HG03457 (cell line): Measurements from ENCODE around the gene RHOD.

Experiments used
- ATAC-seq: cut with Tn5 transposase; IDR thresholded peaks from one replicate; pipeline ENCODE4 v1.9.1; 2021; ENCODE audit warnings: moderate number of reproducible peaks; ENCODE audit not compliant: unreplicated experiment

The RHOD gene

DNA sequence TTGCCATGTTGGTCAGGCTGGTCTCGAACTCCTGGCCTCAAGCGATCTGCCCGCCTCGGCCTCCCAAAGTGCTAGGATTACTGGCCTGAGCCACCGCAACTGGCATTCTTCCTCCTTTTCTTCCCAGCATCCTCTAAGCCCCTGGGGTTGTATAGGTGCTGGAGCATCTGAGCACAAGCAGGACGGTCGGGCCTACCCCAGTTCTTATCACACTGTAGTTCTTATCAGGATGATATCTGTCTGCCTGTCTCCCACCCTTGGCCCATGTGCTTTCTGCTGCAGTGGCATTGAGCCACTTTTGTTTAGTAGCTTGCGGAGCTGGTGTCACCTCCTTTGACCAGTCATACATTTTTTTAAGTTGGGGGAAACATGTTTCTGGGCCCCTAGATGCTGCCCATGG lies 1.9 kb downstream of the RHOD start:
- ATAC-seq = no peak

DNA sequence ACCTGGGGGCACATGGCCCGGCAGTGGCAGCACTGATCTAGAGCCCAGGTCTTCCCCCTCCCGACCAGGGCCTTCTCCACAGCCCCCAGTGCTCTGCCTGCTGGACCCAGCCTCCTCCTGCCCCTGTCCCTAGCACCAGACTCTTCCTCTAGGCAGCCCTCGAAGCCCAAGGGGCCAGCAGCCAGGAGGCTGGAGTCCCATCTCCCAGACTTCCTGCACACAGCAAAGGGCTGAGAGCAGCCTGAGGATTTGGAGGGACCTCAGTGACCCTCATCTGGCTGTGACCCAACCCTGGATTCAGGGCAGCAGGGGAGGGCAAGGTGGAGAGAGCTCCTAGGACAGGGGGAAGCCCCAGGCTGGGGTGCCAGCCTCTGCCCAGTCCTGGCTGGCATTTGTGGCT lies 3.0 kb downstream of the RHOD start:
- ATAC-seq = no peak

- ATAC-seq = no peak
Observed at GRCh38 chr11:67060111-67060522, 3.5 kb downstream of the RHOD start.

DNA sequence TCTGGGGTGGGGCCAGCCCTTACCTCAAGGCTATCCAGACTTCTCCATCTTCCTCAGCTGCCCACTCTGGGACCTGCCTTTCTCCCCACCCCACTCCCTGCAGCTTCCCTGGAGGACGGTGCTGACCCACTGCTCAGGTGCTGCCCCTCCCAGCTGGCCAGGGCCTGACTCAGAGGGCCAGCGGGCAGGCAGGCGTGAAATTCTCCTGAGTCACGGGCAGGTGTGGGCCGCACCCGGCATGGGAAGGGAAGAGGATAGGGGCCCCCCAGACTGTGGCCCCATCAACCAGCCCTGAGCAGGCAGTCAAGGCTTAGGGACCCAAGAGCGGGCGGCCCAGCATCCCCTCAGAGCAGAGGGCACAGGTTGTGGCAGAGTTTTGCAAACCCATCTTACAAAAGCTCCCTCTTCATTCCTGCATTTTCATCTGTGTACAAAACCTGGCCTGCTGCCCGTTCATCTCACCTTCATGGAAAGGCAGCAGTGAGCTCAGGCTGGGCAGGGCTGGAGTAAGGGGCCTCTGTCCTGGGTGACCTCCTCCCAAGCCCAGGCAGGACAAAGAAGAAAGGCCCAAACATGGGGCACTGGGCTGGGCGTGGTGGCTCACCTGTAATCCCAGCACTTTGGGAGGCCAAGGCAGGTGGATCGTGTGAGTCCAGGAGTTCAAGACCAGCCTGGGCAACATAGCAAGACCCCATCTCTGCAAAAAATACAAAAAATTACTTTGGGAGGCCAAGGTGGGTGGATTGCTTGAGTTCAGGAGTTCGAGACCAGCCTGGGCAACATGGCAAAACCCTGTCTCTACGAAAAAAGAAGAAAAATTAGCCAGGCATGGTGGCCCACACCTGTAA lies 6.1 kb downstream of the RHOD start:
- ATAC-seq = no peak

- ATAC-seq = no peak
Observed at GRCh38 chr11:67066333-67066709, 9.7 kb downstream of the RHOD start.

- no peak for ATAC-seq
Observed at GRCh38 chr11:67071420-67072284, 15.0 kb downstream of the RHOD start.

DNA sequence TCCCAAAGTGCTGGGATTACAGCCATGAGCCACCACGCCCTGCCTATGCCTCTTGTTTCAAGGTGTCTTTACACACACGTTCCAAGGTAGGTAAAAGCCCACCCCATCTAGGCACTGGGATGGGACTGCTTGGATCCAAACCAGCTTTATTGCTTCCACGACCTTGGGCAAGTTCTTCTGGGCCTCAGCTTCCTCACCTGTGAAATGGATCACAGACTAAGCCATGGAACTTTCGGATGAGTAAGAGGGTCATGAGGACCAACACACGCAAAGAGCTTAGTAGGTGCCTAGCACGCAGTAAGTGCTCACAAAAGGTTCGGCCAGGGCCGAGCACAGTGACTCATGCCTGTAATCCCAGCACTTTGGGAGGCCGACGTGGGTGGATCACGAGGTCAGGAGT lies 15.6 kb downstream of the RHOD start:
- no peak for ATAC-seq

GRCh38 chr11:67073908-67074307 lies 17.3 kb downstream of the RHOD start:
- no peak for ATAC-seq

DNA sequence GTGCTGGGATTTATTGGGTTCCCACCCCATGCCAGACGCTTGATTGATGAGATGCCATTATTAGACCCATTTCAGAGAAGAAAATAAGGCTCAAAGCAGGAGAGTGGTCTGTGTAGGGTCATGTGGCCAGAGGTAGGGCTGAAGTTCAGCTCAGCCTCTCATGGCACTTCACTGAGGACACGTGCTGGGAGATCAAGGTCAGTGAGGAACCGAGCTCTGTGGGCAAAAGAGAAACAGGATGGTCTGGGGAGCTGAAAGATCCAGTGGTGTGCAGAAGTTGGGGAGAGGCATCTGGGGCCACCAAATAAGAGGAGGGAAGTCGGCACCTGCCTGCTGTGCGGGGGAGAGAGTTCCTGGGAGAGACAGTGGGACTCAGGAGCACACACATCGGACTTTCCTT lies 19.6 kb downstream of the RHOD start:
- ATAC-seq = no peak

DNA sequence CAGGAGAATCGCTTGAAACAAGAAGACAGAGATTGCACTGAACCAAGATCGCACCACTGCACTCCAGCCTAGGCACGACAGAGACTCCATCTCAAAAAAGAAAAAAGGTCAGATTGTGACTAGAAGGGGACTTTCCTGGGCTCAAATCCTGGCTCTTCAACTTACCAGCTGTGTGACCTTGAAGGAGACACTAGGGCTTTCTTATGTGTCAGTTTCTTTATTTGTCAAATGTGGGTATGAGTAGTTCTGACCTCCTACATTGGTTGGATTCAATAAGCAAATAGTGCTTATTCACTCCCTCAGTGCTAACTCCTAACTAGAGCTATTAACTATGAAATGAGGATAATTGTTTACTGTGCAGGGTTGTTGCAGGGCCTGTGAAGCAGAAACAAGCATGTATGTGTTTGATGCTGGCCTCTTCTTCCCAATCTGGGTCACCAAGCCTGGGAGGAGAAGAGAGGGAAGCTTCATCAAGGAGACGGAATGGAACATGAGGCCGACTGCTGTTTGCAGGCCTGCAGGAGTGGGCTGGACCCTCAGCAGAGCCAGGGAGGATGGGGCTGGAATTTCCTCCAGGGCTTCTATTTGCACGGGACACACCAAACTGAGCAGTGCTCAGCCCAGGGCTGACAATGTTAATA lies 22.5 kb downstream of the RHOD start:
- ATAC-seq = no peak

DNA sequence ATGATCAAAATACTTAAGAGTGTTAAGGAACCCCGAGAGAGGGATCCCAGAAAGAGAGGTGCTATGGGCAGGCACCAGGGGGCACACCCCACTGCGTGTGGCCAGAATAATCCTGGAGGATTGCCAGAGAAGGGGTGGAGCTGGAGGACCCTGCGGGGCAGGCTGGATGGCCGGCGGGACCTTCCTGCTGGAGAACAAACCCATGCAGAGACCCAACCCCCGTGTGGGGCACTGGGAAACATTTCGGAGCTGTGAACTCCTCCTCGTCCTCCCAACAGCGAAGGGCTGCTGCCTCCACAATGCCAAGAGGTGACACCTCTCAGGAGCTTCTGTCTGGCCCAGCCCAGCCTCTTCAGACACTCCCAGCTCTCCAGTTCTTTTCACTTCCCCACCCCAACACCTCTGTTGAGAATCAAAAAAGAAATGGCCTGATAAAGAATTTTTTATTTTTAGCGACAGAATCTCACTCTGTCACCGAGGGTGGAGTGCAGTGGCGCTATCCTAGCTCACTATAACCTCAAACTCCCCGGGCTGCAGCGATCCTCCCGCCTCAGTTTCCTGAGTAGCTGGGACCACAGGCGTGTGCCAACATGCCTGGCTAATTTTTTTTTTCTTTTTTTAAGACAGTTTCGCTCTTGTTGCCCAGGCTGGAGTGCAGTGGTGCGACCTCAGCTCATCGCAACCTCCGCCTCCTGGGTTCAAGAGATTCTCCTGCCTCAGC lies 25.6 kb downstream of the RHOD start:
- no peak for ATAC-seq

GRCh38 chr11:67083786-67084366 lies 27.2 kb downstream of the RHOD start:
- ATAC-seq = no peak

DNA sequence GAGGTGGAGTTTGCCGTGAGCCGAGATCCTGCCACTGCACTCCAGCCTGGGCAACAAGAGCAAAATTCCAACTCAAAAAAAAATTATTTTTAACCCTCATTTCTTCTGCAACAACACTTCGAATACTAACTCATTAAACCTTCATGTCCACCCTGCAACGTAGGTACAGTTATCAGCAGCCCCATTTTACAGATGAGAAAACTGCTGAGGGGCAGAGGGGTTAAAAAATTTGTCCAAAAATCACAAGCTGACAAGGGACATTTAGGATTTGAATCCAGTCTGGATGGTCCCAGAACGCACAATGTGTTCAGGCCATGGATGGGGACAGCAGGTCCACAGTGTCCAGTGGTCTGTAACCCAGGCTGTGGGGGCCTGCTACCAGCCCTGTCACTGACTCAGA lies 29.0 kb downstream of the RHOD start:
- ATAC-seq = no peak

- ATAC-seq = no peak
Observed at GRCh38 chr11:67090717-67091116, 34.1 kb downstream of the RHOD start.

GRCh38 chr11:67095214-67095507 lies 38.5 kb downstream of the RHOD start:
- ATAC-seq = no peak

GRCh38 chr11:67098799-67099429 lies 42.3 kb downstream of the RHOD start:
- ATAC-seq = no peak

DNA sequence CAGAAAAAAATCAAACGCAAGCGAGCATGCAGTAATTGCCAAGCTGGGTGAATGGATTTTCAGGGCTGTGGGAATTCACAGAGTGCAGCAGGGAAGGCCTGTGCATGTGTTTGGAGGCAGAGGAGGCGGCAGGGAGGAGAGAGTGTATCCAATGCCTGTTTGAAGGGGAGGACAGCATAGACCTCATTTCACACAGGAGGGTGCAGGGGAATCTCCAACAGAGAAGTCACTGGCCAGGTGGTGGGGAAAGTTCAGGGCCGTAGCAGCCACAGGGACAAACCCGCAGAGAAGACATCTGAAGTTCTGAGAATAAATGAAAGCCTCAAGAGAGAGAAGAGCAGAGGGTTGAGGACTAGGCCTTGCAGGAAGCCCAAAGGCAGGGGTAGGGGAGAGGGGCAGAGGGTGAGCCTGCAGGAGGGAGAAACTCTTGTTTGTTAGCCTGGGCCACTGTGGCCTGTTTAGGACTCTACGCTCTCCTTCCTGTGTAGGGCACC lies 43.2 kb downstream of the RHOD start:
- no peak for ATAC-seq

DNA sequence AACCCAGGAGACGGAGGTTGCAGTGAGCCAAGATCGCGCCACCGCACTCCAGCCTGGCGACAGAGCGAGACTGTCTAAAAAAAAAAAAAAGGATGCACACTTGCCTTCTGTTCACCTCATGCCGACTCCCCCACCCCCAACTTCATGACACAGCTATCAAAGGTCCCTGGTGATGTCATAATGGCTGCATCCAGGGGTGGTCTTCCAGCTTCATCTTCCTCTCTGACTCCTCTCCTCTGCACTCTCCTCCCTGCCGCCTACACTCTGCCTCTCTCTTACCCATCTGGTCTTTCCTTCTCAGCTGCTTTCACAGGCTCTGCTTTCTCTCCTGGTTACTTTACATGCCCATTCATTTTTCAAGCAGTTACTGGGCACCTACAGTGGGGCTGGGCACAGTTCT lies 46.0 kb downstream of the RHOD start:
- ATAC-seq = no peak

- ATAC-seq = no peak
Observed at GRCh38 chr11:67105964-67106363, 49.3 kb downstream of the RHOD start.

- ATAC-seq = no peak
Observed at GRCh38 chr11:67111261-67111660, 54.6 kb downstream of the RHOD start.
